Mucosa of rectum (tissue), 2 donors: ENCODE results near the gene LGI1.
"Not testable (repeated sequence)": the region's sequence is repeated elsewhere in the genome, so short reads cannot be mapped to it uniquely, and the experiment has no call there.

Experiments
- H3K27ac ChIP-seq, 2 donors: one replicate each; pipeline ENCODE4 v1.7.0; 2013; ENCODE audit warnings: inconsistent platforms in 2 of 2, low read depth in 2 of 2, low read length in 2 of 2
- H3K27me3 ChIP-seq, 2 donors: one replicate each; pipeline ENCODE4 v1.7.0; 2013; ENCODE audit warnings: low read length in 2 of 2; ENCODE audit not compliant: control insufficient read depth in 2 of 2, insufficient read depth in 2 of 2
- H3K36me3 ChIP-seq, 2 donors: one replicate each; pipeline ENCODE4 v1.7.0; 2013; ENCODE audit warnings: low read length in 2 of 2; ENCODE audit not compliant: control insufficient read depth in 2 of 2, insufficient read depth in 2 of 2
- H3K4me1 ChIP-seq, 2 donors: one replicate each; pipeline ENCODE4 v1.7.0; 2013; ENCODE audit warnings: low read length in 2 of 2, mild to moderate bottlenecking in 1 of 2; ENCODE audit not compliant: control insufficient read depth in 2 of 2, insufficient read depth in 2 of 2
- H3K4me3 ChIP-seq, 2 donors: one replicate each; pipeline ENCODE4 v1.7.0; 2013; ENCODE audit warnings: low read length in 2 of 2
- H3K9ac ChIP-seq, 2 donors: one replicate each; pipeline ENCODE4 v1.7.0; 2013; ENCODE audit warnings: low read length in 2 of 2, low read depth in 1 of 2, mild to moderate bottlenecking in 1 of 2
- H3K9me3 ChIP-seq, 2 donors: one replicate each; pipeline ENCODE4 v1.7.0; 2013; ENCODE audit warnings: low read length in 2 of 2; ENCODE audit not compliant: control insufficient read depth in 2 of 2
- donor health status: healthy.
- donor health status: Normal muscosa, but diverticular disease.

LGI1 gene

DNA sequence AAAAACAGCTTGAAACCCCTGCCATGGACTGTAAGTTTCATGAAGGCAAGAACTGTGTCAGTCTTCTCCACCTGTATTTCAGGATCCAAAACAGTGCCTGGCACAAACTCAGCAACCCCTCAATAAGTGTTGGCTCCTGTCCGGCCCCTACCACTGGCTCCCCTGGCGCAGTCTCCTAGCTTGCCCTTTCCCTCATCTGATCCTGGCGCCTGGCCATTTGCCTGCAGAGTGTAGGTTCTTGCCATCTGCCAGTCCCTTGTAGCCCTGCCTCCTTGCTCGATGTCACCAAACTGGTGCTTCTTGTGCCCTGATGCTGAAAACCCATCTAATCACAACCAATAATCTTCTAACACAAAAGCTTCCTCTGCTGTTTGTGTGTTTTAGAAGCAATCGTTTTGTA, 60.4 kb downstream of the LGI1 start:
- H3K27me3 ChIP-seq: no peaks in the 10 kb centered on the region
- H3K4me1 ChIP-seq: peaks cover 0 to 10% of the 10 kb centered on the region in 2 donors
- H3K9me3 ChIP-seq: no peaks in the 10 kb centered on the region
- H3K4me3 ChIP-seq: no peak overlapping the region
- H3K27ac ChIP-seq: no peak overlapping the region
- no peaks in the 10 kb centered on the region for H3K36me3 ChIP-seq
- no peak overlapping the region for H3K9ac ChIP-seq

DNA sequence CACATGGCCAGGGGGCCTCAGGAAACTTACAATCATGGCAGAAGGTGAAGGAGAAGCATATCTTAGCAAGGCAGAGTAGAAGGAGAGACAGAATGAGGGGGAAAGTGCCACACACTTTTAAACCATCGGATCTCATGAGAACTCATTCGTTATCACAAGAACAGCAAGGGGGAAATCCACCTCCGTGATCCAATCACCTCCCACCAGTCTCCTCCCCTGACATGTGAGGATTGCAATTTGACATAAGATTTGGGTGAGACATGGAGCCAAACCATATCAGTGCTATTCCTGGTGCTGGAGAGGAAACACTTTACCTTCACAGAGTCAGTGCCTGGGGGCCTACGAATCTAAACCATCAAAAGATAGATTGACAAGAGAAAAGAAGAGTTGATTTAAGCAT, 61.8 kb downstream of the LGI1 start:
- Histone ChIP-seq H3K27me3 (no peaks in the 10 kb centered on the region), H3K9ac (no peak overlapping the region), H3K4me3 (no peak overlapping the region), H3K27ac (no peak overlapping the region), H3K9me3 (no peaks in the 10 kb centered on the region), H3K36me3 (no peaks in the 10 kb centered on the region), H3K4me1 (peaks cover 0 to 7% of the 10 kb centered on the region in 2 donors)

DNA sequence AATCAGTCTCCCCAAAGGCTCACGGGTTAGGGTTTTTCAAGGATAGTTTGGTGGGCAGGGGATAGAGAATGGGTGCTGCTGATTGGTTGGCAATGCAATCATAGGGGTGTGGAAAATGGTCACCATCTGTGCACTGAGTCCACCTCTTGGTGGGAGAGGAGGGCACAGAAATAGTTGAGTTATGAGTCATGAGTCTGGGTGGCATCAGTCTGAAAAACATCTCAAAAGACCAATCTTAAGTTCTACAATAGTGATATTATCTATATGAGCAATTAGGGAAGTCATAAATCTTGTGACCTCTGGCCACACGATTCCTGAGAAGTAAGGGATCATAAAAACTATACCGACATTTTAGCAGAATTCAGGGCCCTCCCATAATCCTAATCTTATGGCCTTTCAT, 62.7 kb downstream of the LGI1 start:
- H3K4me3 ChIP-seq: no peak overlapping the region
- H3K27me3 ChIP-seq: no peaks in the 10 kb centered on the region
- peaks cover 0 to 7% of the 10 kb centered on the region in 2 donors for H3K4me1 ChIP-seq
- H3K9me3 ChIP-seq: no peaks in the 10 kb centered on the region
- H3K36me3 ChIP-seq: no peaks in the 10 kb centered on the region
- no peak overlapping the region for H3K9ac ChIP-seq
- H3K27ac ChIP-seq: no peak overlapping the region

DNA sequence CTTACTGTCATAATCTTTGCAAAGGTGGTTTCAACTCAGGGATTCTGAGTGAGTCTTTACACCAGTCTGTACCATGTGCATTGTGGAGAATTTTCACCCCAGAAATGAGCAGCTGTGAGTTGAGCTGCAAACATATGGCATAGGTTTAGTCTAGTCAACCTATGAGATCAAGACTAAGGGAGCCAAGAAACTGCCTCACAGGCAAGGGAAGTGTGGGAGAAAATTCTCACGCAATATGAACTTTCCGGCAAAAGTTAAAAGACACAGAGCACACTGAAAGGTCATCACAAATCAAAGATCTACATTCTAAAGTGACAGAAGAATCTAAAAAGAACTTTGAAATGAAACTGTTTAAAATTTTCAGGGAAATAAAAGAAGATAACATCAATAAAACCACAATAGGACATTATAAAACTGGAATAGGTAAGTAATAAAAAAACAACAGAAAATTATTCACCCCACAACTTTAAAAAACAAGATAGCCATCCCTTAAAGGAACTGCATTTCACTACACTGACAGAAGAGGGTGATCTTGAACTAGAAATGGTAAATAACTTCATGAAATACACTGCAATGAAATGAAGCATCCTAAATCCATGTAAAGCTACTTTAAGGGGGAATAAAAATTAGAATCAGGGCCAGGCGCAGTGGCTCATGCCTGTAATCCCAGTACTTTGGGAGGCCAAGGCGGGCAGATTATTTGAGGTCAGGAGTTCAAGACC, 63.5 kb downstream of the LGI1 start:
- Histone ChIP-seq H3K27me3 (no peaks in the 10 kb centered on the region), H3K27ac (no peak overlapping the region), H3K9ac (no peak overlapping the region), H3K36me3 (no peaks in the 10 kb centered on the region), H3K4me1 (peaks cover 0 to 7% of the 10 kb centered on the region in 2 donors), H3K9me3 (no peaks in the 10 kb centered on the region), H3K4me3 (no peak overlapping the region)

DNA sequence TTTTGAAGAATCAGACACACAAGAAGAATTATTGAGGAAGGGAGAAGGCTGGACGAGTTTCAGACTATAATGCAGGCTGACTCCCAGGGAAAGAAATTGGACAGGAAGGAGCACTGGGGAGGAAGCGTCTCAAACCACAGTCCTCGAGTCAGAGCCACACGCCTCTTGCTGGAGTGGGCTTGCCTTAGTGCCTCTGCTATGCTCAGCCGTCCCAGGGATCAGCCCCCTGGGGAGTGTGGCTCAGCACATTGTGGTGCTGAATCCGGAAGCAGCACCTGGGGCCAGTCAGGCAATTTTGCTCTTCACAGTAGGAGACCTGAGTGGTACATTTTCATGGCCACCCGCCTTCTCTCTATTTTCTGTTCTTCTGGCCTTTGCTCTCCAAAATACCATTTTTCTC, 68.6 kb downstream of the LGI1 start:
- Histone ChIP-seq H3K36me3 (no peaks in the 10 kb centered on the region), H3K9ac (no peak overlapping the region), H3K4me1 (no peaks in the 10 kb centered on the region), H3K9me3 (no peaks in the 10 kb centered on the region), H3K27me3 (no peaks in the 10 kb centered on the region), H3K4me3 (no peak overlapping the region), H3K27ac (no peak overlapping the region)

DNA sequence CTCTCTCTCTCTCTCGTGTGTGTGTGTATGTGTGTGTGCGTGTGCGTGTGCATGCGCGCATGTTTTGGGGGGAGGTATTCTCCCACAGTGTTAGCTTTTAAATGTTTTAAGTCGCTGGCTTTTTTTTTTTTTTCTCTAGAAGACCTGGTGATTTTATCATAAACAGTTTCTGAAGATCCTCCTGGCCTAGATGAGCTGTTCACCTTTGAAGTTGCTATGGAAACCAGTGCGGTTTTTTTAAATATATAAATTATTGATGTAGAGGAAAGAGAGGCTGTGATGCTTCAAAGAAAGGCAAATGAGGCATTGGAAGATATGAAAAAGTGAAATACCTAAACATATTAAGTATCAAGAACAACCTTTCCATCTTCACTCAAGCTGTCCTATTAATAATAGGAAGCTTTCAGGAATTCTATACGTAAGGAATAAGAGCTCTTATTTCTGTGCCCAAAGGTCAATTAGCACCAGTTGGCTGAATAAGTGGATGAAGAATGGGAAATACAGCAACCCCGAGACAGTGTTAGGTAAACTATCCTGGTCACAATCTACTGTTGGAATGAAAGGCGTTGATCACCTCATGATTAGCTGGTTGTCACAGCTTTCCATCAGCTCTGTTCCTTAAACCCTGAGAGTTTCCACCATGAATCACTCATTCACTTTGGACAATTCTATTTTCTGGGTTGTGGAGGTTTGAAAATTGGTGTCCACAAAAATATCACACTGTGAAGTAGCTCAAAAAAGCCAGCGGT, 69.5 kb downstream of the LGI1 start:
- Histone ChIP-seq H3K9ac (no peak overlapping the region), H3K27ac (no peak overlapping the region), H3K4me3 (no peak overlapping the region), H3K36me3 (no peaks in the 10 kb centered on the region), H3K27me3 (no peaks in the 10 kb centered on the region), H3K4me1 (no peaks in the 10 kb centered on the region), H3K9me3 (no peaks in the 10 kb centered on the region)

DNA sequence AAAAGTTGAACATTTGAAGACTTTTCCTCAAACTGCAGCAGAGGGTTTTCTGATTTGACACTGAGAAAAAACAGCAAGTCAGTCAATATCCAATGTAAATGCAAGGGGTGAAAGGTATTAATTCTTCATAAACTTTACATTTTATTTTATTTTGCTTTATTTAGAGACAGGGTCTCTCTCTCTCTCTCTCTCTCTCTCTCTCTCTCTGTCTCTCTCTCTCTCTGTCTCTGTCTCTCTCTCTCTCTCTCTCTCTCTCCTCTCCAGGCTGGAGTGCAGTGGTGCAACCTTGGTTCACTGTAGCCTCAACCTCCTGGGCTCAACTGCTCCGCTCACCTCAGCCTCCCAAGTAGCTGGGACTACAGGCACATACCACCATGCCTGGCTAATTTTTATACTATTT, 73.3 kb downstream of the LGI1 start:
- H3K4me3 ChIP-seq, H3K4me1 ChIP-seq, H3K27ac ChIP-seq, H3K9me3 ChIP-seq, H3K36me3 ChIP-seq, H3K9ac ChIP-seq, H3K27me3 ChIP-seq: not testable (repeated sequence)

DNA sequence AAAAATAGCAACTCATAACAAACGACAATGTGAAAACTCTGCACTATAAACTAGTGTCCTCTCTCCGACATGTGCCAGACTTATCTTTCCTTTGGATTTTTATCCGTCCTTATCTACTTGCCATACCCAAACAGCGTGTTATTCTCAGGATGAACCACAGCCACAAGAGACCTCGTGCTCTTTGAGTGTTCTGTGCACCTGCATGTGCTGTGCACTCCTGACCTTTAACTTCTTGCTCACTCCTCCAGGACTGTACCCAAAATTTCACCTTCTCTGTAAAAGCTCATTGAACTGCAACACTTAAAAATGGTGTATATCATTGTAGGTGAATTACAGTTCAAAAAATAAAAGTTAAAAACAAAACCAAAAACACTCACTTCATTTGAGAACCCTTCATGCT, 78.0 kb downstream of the LGI1 start:
- Histone ChIP-seq H3K27ac (no peak overlapping the region), H3K9me3 (no peaks in the 10 kb centered on the region), H3K9ac (no peak overlapping the region), H3K4me3 (no peak overlapping the region), H3K27me3 (no peaks in the 10 kb centered on the region), H3K4me1 (peaks cover 0 to 5% of the 10 kb centered on the region in 2 donors), H3K36me3 (no peaks in the 10 kb centered on the region)

DNA sequence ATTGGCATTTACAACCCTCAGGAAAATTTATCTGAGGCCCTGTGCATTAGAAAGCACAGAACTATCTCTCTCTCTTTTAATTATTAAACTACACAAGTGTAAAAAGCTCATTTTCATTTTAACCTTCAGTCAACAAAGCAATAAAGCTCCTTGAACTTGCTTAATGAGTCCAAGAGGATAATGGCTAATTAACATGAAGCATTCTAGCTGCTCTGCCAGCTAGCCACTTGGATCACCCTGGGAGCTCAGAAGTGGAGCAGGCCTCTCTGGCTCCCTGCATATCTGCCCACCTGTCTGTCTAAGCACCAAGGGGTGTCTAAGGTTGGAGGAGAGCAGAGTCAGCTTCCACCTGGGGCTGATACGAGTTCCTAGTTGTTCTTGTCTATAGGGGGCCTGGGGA, 80.1 kb downstream of the LGI1 start:
- H3K36me3 ChIP-seq: no peaks in the 10 kb centered on the region
- H3K9me3 ChIP-seq: no peaks in the 10 kb centered on the region

DNA sequence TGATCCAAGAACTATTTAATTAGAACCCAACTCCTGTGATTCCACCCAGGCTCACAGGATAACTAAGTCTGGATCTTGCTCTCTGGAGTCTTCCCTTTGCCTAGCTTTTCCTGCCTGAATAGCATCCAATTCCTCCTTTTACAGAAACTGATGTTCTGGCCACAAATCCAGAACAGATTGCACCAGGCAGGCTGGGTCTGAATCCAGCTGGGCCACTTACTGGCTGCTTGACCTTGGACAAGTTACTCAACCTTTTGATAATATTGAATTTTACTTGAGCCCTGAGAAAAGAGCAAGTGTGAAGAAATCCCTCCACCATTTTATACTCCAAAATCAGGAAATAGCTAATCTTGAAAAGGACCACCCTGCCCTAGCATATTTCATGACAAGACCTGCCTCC, 80.5 kb downstream of the LGI1 start:
- Histone ChIP-seq H3K9ac (no peak overlapping the region), H3K4me3 (no peak overlapping the region), H3K27ac (no peak overlapping the region), H3K36me3 (no peaks in the 10 kb centered on the region), H3K9me3 (no peaks in the 10 kb centered on the region), H3K27me3 (no peaks in the 10 kb centered on the region), H3K4me1 (peaks cover 0 to 5% of the 10 kb centered on the region in 2 donors)

More for the DNA sequence above, 80.1 kb downstream of the LGI1 start:
- Histone ChIP-seq H3K27me3 (no peaks in the 10 kb centered on the region), H3K9ac (no peak overlapping the region), H3K27ac (no peak overlapping the region), H3K4me3 (no peak overlapping the region), H3K4me1 (peaks cover 0 to 5% of the 10 kb centered on the region in 2 donors)
